OCI-LY1 (cell line): ENCODE results near the gene DOCK2.

Experiments
- H2AFZ ChIP-seq: fragments of 200-600 bp; sonication (generic), shearing (Covaris generic); 2 replicates; pipeline ENCODE4 v1.6.0; 2014; ENCODE audit warnings: antibody characterized with exemption, mild to moderate bottlenecking, low read length
- H3F3A ChIP-seq: fragments of 200-600 bp; sonication (generic), shearing (Covaris generic); 2 replicates; pipeline ENCODE4 v1.6.0; 2014; ENCODE audit warnings: mild to moderate bottlenecking, antibody characterized with exemption, low read length, moderate library complexity; ENCODE audit not compliant: insufficient read depth
- H3K27ac ChIP-seq: fragments of 200-600 bp; sonication (generic); 2 replicates; pipeline ENCODE4 v1.5.1; 2014; ENCODE audit warnings: low read length, mixed run types, mild to moderate bottlenecking, low read depth; ENCODE audit not compliant: poor library complexity, severe bottlenecking
- H3K27me3 ChIP-seq: fragments of 200-600 bp; sonication (generic); 2 replicates; pipeline ENCODE4 v1.6.0; 2014; ENCODE audit warnings: antibody characterized with exemption, mild to moderate bottlenecking, low read length, moderate library complexity; ENCODE audit not compliant: insufficient read depth
- H3K36me3 ChIP-seq: fragments of 200-600 bp; sonication (generic); 2 replicates; pipeline ENCODE4 v1.6.1; 2014; ENCODE audit warnings: mild to moderate bottlenecking, antibody characterized with exemption, low read length, moderate library complexity, mixed read lengths; ENCODE audit not compliant: insufficient read depth
- H3K4me1 ChIP-seq: fragments of 200-600 bp; sonication (generic); 2 replicates; pipeline ENCODE4 v1.5.1; 2014; ENCODE audit warnings: mild to moderate bottlenecking, low read length, moderate library complexity; ENCODE audit not compliant: insufficient read depth, severe bottlenecking
- H3K4me2 ChIP-seq: fragments of 200-600 bp; sonication (generic), shearing (Covaris generic); 2 replicates; pipeline ENCODE4 v1.6.1; 2014; ENCODE audit warnings: low read length
- H3K4me3 ChIP-seq: fragments of 200-600 bp; sonication (generic); 2 replicates; pipeline ENCODE4 v1.5.1; 2014; ENCODE audit warnings: low read length, low read depth, mild to moderate bottlenecking, mixed read lengths; ENCODE audit not compliant: poor library complexity, severe bottlenecking
- H3K79me2 ChIP-seq: fragments of 200-600 bp; shearing (Covaris generic); 2 replicates; pipeline ENCODE4 v1.6.1; 2016; ENCODE audit warnings: mixed run types, low read length, mixed read lengths; ENCODE audit not compliant: insufficient read depth
- H3K9ac ChIP-seq: fragments of 200-600 bp; sonication (generic), shearing (Covaris generic); 2 replicates; pipeline ENCODE4 v1.6.1; 2014; ENCODE audit warnings: mild to moderate bottlenecking, low read length, mixed read lengths
- H3K9me2 ChIP-seq: fragments of 200-600 bp; sonication (generic), shearing (Covaris generic); 2 replicates; pipeline ENCODE4 v1.6.1; 2014; ENCODE audit warnings: low read depth, mild to moderate bottlenecking, low read length, mixed read lengths
- H3K9me3 ChIP-seq: fragments of 200-600 bp; shearing (Covaris generic); 2 replicates; pipeline ENCODE4 v1.6.1; 2014; ENCODE audit warnings: low read length, mixed read lengths
- H4K20me1 ChIP-seq: fragments of 200-600 bp; sonication (generic), shearing (Covaris generic); 2 replicates; pipeline ENCODE4 v1.6.0; 2016; ENCODE audit warnings: mild to moderate bottlenecking, low read length; ENCODE audit not compliant: insufficient read depth
- CTCF ChIP-seq: fragments of 200-600 bp; sonication (generic), shearing (Covaris generic); IDR thresholded peaks from 2 replicates; pipeline ENCODE4 v1.5.1; 2017; ENCODE audit warnings: mild to moderate bottlenecking, antibody characterized with exemption, low read length, moderate library complexity, mixed read lengths
- EZH2 ChIP-seq: fragments of 200-600 bp; sonication (generic), shearing (Covaris generic); IDR thresholded peaks from 2 replicates; pipeline ENCODE4 v1.8.0; 2017; ENCODE audit warnings: borderline replicate concordance, mixed run types, mild to moderate bottlenecking, antibody characterized with exemption, low read length, moderate library complexity, mixed read lengths

DOCK2 gene

DNA sequence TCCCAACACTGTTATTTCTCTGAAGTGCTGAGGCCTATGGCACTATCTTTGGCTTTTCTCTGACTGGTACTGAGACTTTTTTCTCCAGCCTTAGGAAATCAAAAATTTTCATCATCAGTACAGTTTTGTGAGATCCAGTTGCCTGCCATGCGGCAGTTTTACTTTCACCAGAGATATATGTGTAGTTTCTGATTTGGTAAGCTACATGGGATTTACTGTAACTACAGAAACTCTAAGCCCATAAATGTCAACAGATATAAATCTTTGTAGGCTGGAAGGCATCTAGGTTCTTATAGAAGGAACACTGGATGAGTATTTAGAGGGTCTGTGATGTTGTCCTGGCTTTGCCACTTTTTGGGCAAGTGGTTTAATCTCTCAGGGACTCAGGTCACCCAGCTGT is 69.0 kb downstream of the DOCK2 start:
- no peak overlapping the region for H3K27ac ChIP-seq
- H3K9me3 ChIP-seq: no peaks in the 10 kb centered on the region
- H3K4me2 ChIP-seq: no peak overlapping the region
- no peaks in the 10 kb centered on the region for H3K27me3 ChIP-seq
- no peak overlapping the region for H3K4me3 ChIP-seq
- no peaks in the 10 kb centered on the region for H3K9me2 ChIP-seq
- no peak overlapping the region for H3K9ac ChIP-seq
- H3K4me1 ChIP-seq: no peaks in the 10 kb centered on the region
- H3K36me3 ChIP-seq: peaks cover 98% of the 10 kb centered on the region
- H3K79me2 ChIP-seq: no peaks in the 10 kb centered on the region
- no peaks in the 10 kb centered on the region for H4K20me1 ChIP-seq
- no peaks in the 10 kb centered on the region for H3F3A ChIP-seq
- TF ChIP-seq CTCF (no peak), EZH2 (no peak)
- H2AFZ ChIP-seq: no peak overlapping the region

GRCh38 chr5:169706758-169707450 is 69.8 kb downstream of the DOCK2 start:
- Histone ChIP-seq H3K4me2 (no peak overlapping the region), H3K4me1 (no peaks in the 10 kb centered on the region), H3K36me3 (peaks cover 98% of the 10 kb centered on the region), H3K4me3 (no peak overlapping the region), H3K79me2 (no peaks in the 10 kb centered on the region), H3K9me3 (no peaks in the 10 kb centered on the region), H3K27me3 (no peaks in the 10 kb centered on the region), H3F3A (no peaks in the 10 kb centered on the region), H2AFZ (no peak overlapping the region), H4K20me1 (no peaks in the 10 kb centered on the region), H3K9me2 (no peaks in the 10 kb centered on the region), H3K9ac (no peak overlapping the region), H3K27ac (no peak overlapping the region)
- TF ChIP-seq EZH2 (no peak), CTCF (no peak)

GRCh38 chr5:169707686-169708085 is 70.6 kb downstream of the DOCK2 start:
- Histone ChIP-seq H3F3A (no peaks in the 10 kb centered on the region), H3K4me2 (no peak overlapping the region), H4K20me1 (no peaks in the 10 kb centered on the region), H3K9me2 (no peaks in the 10 kb centered on the region), H3K27ac (no peak overlapping the region), H3K27me3 (no peaks in the 10 kb centered on the region), H3K9me3 (no peaks in the 10 kb centered on the region), H3K4me1 (no peaks in the 10 kb centered on the region), H3K4me3 (no peak overlapping the region), H3K9ac (no peak overlapping the region), H2AFZ (no peak overlapping the region), H3K36me3 (peaks cover 98% of the 10 kb centered on the region), H3K79me2 (no peaks in the 10 kb centered on the region)
- TF ChIP-seq CTCF (no peak), EZH2 (no peak)
